Activated CD4-positive, alpha-beta T cell treated with anti-CD3 and anti-CD28 coated beads for 36 hours (primary cell): ENCODE measurements around the gene CAPSL. TPM values are rescaled to one million over a fixed set of nuclear protein-coding genes. Genes with fewer than 3 reads are reported as not detected.
A peak's percentile ranks its signal among the peaks of the same experiment; 100 is the strongest.

ENCODE experiments used
- ATAC-seq: fragments of 200-7000 bp; cut with Tn5 transposase; one replicate; pipeline ENCODE4 v1.10.0; 2021; ENCODE audit warnings: mild to moderate bottlenecking, moderate library complexity
- CTCF ChIA-PET: fragments of 350-600 bp; sonication (Branson Sonifier 250); formaldehyde crosslinking; loops from one replicate; lab custom pipeline; 2021; ENCODE audit warnings: antibody characterized with exemption; lab: Charles Lee
- POLR2A ChIA-PET: fragments of 350-600 bp; sonication (Branson Sonifier 250); formaldehyde crosslinking; loops from one replicate; lab custom pipeline; 2021; ENCODE audit warnings: antibody characterized with exemption, inconsistent platforms; lab: Charles Lee
- DNase-seq: peaks from one replicate; pipeline ENCODE4 v3.0.0-alpha.2; 2020
- H3K27ac Mint-ChIP-seq: one replicate; pipeline ENCODE4 v1.8.0; 2021; ENCODE audit warnings: mixed read lengths
- H3K27me3 Mint-ChIP-seq: one replicate; pipeline ENCODE4 v1.8.0; 2021; ENCODE audit warnings: mixed read lengths
- H3K36me3 Mint-ChIP-seq: one replicate; pipeline ENCODE4 v1.8.0; 2021; ENCODE audit warnings: low read depth, mixed read lengths
- H3K4me1 Mint-ChIP-seq: one replicate; pipeline ENCODE4 v1.8.0; 2021; ENCODE audit warnings: mixed read lengths
- H3K4me3 Mint-ChIP-seq: one replicate; pipeline ENCODE4 v1.8.0; 2021; ENCODE audit warnings: mild to moderate bottlenecking, moderate library complexity, mixed read lengths
- H3K9me3 Mint-ChIP-seq: one replicate; pipeline ENCODE4 v1.8.0; 2021; ENCODE audit warnings: low read depth, mixed read lengths
- intact Hi-C, 2 experiments: fragments of 100-400 bp; cut with DNase I in 1 of 2; cut with micrococcal nuclease in 1 of 2; formaldehyde crosslinking; loops; one replicate each; pipeline versions ENCODE4 v1.14.2 to v1.15.1; 2022 to 2024; cut with DNase I, micrococcal nuclease
- total RNA-seq, 2 experiments: library from RNA; stranded (reverse); gene quantifications; one replicate each; pipeline ENCODE4 v1.2.3, GENCODE V29; 2021

The CAPSL gene
- total RNA-seq, 2 experiments from 2014 or later, result 1.0 to 1.7 TPM

DNA sequence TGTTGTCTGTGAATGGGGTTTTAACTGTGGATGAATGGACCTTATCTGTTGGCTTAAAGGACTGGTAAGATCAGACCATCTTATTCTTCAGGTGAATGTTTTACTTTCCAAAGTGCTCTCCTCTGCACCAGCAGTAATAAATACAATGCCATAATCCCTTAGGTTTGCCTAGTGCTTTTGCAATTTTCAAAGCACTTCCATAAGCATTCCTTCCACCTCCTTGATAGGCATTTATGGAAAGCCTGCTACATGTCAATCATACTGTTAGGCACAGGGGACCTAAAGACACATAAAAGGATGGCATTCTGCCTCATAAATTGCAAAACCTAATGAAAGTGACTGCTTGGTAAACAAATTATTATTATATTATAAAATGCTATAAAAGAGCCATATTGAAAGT lies 60.3 kb downstream of the CAPSL start:
- POLR2A ChIA-PET, result interaction anchor here (1.0 kb wide), 1 partner anchor 26 kb away, joined by 5 read pairs; no protein-coding TSS in a partner anchor
- H3K9me3 Mint-ChIP-seq, result peaks cover 4% of the 10 kb centered on the region
- no peak overlapping the region for H3K4me3 Mint-ChIP-seq

DNA sequence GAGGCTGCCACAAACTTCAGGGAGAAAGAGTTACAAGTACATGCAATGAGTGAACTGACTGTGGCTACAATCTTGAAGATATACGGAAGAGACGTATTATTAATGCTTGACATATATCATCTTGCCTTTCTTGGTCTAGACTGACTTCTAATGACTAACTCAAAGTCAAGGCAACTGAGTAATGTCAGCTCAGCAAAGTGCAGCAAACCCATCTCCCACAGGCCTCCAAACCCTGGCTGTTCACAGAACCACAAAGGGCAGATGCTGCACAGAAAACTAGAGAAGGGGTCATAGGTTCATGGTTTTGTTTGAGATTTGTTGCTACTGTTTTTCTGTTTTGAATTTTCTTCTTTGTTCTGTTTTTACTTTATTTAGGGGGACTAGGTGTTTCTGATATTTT lies 60.8 kb downstream of the CAPSL start:
- peaks cover 81% of the 10 kb centered on the region for H3K4me1 Mint-ChIP-seq
- H3K27me3 Mint-ChIP-seq, result no peaks in the 10 kb centered on the region
- H3K36me3 Mint-ChIP-seq, result peaks cover 80% of the 10 kb centered on the region
- H3K9me3 Mint-ChIP-seq, result peaks cover 3% of the 10 kb centered on the region
- intact Hi-C loops, result no loop called here
- ChIA-PET CTCF (interaction anchor here (0.8 kb wide), 1 partner anchor 98 kb away, joined by 3 read pairs; no protein-coding TSS in a partner anchor), POLR2A (interaction anchor here (1.0 kb wide), 1 partner anchor 25 kb away, joined by 5 read pairs; no protein-coding TSS in a partner anchor)
- no peak overlapping the region for H3K4me3 Mint-ChIP-seq
- DNase-seq (no peak), ATAC-seq (peak; percentile 11)
- H3K27ac Mint-ChIP-seq, result peak overlapping the region; percentile 88

More for the DNA sequence above, 60.3 kb downstream of the CAPSL start:
- no peaks in the 10 kb centered on the region for H3K27me3 Mint-ChIP-seq
- peaks cover 82% of the 10 kb centered on the region for H3K36me3 Mint-ChIP-seq
- no peak for DNase-seq
- no peak for ATAC-seq
- peak overlapping the region; percentile 88 for H3K27ac Mint-ChIP-seq
- CTCF ChIA-PET, result interaction anchor here (0.8 kb wide), 1 partner anchor 99 kb away, joined by 3 read pairs; no protein-coding TSS in a partner anchor
- intact Hi-C loops, result no loop called here
- peaks cover 83% of the 10 kb centered on the region for H3K4me1 Mint-ChIP-seq

- ATAC-seq (peak; percentile 46), DNase-seq (no peak)
- CTCF ChIA-PET, result interaction anchor here (0.6 kb wide), 2 partner anchors 17 to 18 kb away, joined by 3 read pairs; no protein-coding TSS in a partner anchor
- Mint-ChIP-seq H3K9me3 (peaks cover 3% of the 10 kb centered on the region), H3K27ac (peak overlapping the region; percentile 88), H3K27me3 (no peaks in the 10 kb centered on the region), H3K4me3 (no peak overlapping the region), H3K4me1 (peaks cover 77% of the 10 kb centered on the region), H3K36me3 (peaks cover 83% of the 10 kb centered on the region)
- POLR2A ChIA-PET, result no interaction called here
- intact Hi-C loops, result no loop called here
Measured at GRCh38 chr5:35876922-35877321, 61.5 kb downstream of the CAPSL start.

- ATAC-seq, result peak; percentile 31
- H3K9me3 Mint-ChIP-seq, result peaks cover 8% of the 10 kb centered on the region
- ChIA-PET POLR2A (no interaction called here), CTCF (interaction anchor here (0.6 kb wide), 2 partner anchors 17 kb away, joined by 3 read pairs; no protein-coding TSS in a partner anchor)
- H3K4me3 Mint-ChIP-seq, result peak overlapping the region; percentile 5
- DNase-seq, result no peak
- intact Hi-C loops, result no loop called here
- H3K36me3 Mint-ChIP-seq, result peaks cover 86% of the 10 kb centered on the region
- H3K27me3 Mint-ChIP-seq, result no peaks in the 10 kb centered on the region
- H3K27ac Mint-ChIP-seq, result peak overlapping the region; percentile 88
- peaks cover 79% of the 10 kb centered on the region for H3K4me1 Mint-ChIP-seq
Measured at GRCh38 chr5:35876454-35876853, 62.0 kb downstream of the CAPSL start.

- ChIA-PET POLR2A (no interaction called here), CTCF (interaction anchor here (0.8 to 1.2 kb wide), 6 partner anchors 10 to 56 kb away, joined by 3 to 6 read pairs (median 3); no protein-coding TSS in a partner anchor)
- DNase-seq (no peak), ATAC-seq (no peak)
- peaks cover 83% of the 10 kb centered on the region for H3K4me1 Mint-ChIP-seq
- H3K36me3 Mint-ChIP-seq, result peaks cover 92% of the 10 kb centered on the region
- no peaks in the 10 kb centered on the region for H3K27me3 Mint-ChIP-seq
- H3K4me3 Mint-ChIP-seq, result peak overlapping the region; percentile 23
- intact Hi-C loops, result no loop called here
- H3K27ac Mint-ChIP-seq, result peak overlapping the region; percentile 83
- peaks cover 10% of the 10 kb centered on the region for H3K9me3 Mint-ChIP-seq
Measured at GRCh38 chr5:35870605-35871004, 67.8 kb downstream of the CAPSL start.

GRCh38 chr5:35869685-35870277 lies 68.6 kb downstream of the CAPSL start:
- Mint-ChIP-seq H3K4me1 (peaks cover 83% of the 10 kb centered on the region), H3K4me3 (no peak overlapping the region), H3K9me3 (peaks cover 12% of the 10 kb centered on the region), H3K27ac (peak overlapping the region; percentile 83), H3K36me3 (peaks cover 92% of the 10 kb centered on the region), H3K27me3 (no peaks in the 10 kb centered on the region)
- ATAC-seq (peak; percentile 59), DNase-seq (no peak)
- ChIA-PET CTCF (interaction anchor here (0.6 to 1.5 kb wide), 8 partner anchors 11 to 338 kb away, joined by 3 to 6 read pairs (median 3); no protein-coding TSS in a partner anchor), POLR2A (interaction anchor here (0.7 kb wide), 1 partner anchor 9 kb away, joined by 3 read pairs; no protein-coding TSS in a partner anchor)
- intact Hi-C loops, result no loop called here

DNA sequence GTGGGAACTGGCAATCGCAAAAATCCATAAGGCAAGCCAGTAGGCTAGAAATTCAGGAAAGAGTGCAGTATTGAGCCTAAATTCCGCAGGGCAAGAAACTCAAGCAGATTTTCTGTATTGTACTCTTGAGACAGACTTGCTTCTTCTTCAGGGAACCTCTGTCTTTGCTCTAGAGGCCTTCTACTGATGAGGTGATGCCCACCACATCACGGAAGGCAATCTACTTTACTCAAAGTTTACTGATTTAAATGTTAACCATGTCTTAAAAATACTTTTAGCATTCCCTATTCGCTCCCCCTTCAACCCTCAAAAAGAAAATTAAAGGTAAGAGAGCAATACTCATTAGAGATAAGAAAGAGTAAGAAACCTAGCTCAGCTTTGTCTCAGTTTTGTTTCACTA lies 70.4 kb downstream of the CAPSL start:
- Mint-ChIP-seq H3K4me3 (no peak overlapping the region), H3K27me3 (no peaks in the 10 kb centered on the region)
- POLR2A ChIA-PET, result no interaction called here

GRCh38 chr5:35863159-35863558 lies 75.3 kb downstream of the CAPSL start:
- ChIA-PET CTCF (interaction anchor here (0.6 to 8.6 kb wide), 14 partner anchors 10 to 246 kb away, joined by 3 to 58 read pairs (median 4); partner anchors contain the start of gene SPEF2), POLR2A (interaction anchor here (0.5 to 2.4 kb wide), 5 partner anchors 9 to 203 kb away, joined by 3 to 10 read pairs (median 4); no protein-coding TSS in a partner anchor)
- H3K27ac Mint-ChIP-seq, result peak overlapping the region; percentile 95
- intact Hi-C loops, result loop anchor here in 1 of 2 experiments (5.0 kb wide), 1 partner anchor 246 kb away; the partner anchor contains the start of gene SPEF2
- H3K9me3 Mint-ChIP-seq, result peaks cover 5% of the 10 kb centered on the region
- peaks cover 82% of the 10 kb centered on the region for H3K4me1 Mint-ChIP-seq
- DNase-seq, result peak; percentile 56
- H3K36me3 Mint-ChIP-seq, result peaks cover 92% of the 10 kb centered on the region
- H3K4me3 Mint-ChIP-seq, result peak overlapping the region; percentile 89
- ATAC-seq, result peak; percentile 71
- H3K27me3 Mint-ChIP-seq, result no peaks in the 10 kb centered on the region

More for the DNA sequence above, 70.4 kb downstream of the CAPSL start:
- peaks cover 80% of the 10 kb centered on the region for H3K4me1 Mint-ChIP-seq
- peaks cover 15% of the 10 kb centered on the region for H3K9me3 Mint-ChIP-seq
- intact Hi-C loops, result no loop called here
- CTCF ChIA-PET, result interaction anchor here (0.6 to 1.2 kb wide), 2 partner anchors 9 to 35 kb away, joined by 3 to 4 read pairs; no protein-coding TSS in a partner anchor
- no peak for DNase-seq
- H3K27ac Mint-ChIP-seq, result peak overlapping the region; percentile 83
- H3K36me3 Mint-ChIP-seq, result peaks cover 90% of the 10 kb centered on the region
- no peak for ATAC-seq

- CTCF ChIA-PET, result interaction anchor here (0.7 to 8.6 kb wide), 9 partner anchors 10 to 211 kb away, joined by 3 to 58 read pairs (median 11); no protein-coding TSS in a partner anchor
- DNase-seq, result no peak
- H3K36me3 Mint-ChIP-seq, result peaks cover 92% of the 10 kb centered on the region
- peak overlapping the region; percentile 89 for H3K4me3 Mint-ChIP-seq
- peaks cover 78% of the 10 kb centered on the region for H3K4me1 Mint-ChIP-seq
- H3K9me3 Mint-ChIP-seq, result peaks cover 5% of the 10 kb centered on the region
- intact Hi-C loops, result loop anchor here in 1 of 2 experiments (5.0 kb wide), 1 partner anchor 245 kb away; the partner anchor contains the start of gene SPEF2
- H3K27me3 Mint-ChIP-seq, result no peaks in the 10 kb centered on the region
- ATAC-seq, result no peak
- peak overlapping the region; percentile 95 for H3K27ac Mint-ChIP-seq
- POLR2A ChIA-PET, result interaction anchor here (2.4 kb wide), 1 partner anchor 8 kb away, joined by 10 read pairs; no protein-coding TSS in a partner anchor
Measured at GRCh38 chr5:35862126-35862525, 76.3 kb downstream of the CAPSL start.

GRCh38 chr5:35861718-35862117 lies 76.7 kb downstream of the CAPSL start:
- Mint-ChIP-seq H3K9me3 (peaks cover 5% of the 10 kb centered on the region), H3K4me1 (peaks cover 79% of the 10 kb centered on the region), H3K36me3 (peaks cover 93% of the 10 kb centered on the region), H3K27me3 (no peaks in the 10 kb centered on the region), H3K27ac (peak overlapping the region; percentile 95), H3K4me3 (peak overlapping the region; percentile 89)
- POLR2A ChIA-PET, result no interaction called here
- intact Hi-C loops, result loop anchor here in 1 of 2 experiments (5.0 kb wide), 1 partner anchor 244 kb away; the partner anchor contains the start of gene SPEF2
- CTCF ChIA-PET, result interaction anchor here (0.7 to 8.6 kb wide), 7 partner anchors 10 to 83 kb away, joined by 3 to 58 read pairs (median 13); no protein-coding TSS in a partner anchor
- ATAC-seq, result no peak
- DNase-seq, result no peak

DNA sequence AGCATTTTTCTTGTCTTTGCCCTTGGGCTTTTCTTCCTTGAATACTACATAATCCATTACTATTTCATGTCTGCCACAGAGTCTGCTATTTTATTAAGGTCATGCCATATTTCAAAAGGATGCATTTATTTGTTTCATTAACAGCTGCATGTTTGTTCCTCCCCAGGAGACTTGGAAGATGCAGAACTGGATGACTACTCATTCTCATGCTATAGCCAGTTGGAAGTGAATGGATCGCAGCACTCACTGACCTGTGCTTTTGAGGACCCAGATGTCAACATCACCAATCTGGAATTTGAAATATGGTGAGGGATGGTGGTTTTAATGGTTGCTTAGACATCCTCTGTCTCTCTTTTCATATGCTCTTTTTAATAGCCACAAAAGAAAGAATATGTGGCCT lies 77.7 kb downstream of the CAPSL start:
- ATAC-seq (no peak), DNase-seq (no peak)
- Mint-ChIP-seq H3K27ac (peak overlapping the region; percentile 95), H3K27me3 (no peaks in the 10 kb centered on the region), H3K4me3 (peak overlapping the region; percentile 89), H3K36me3 (peaks cover 94% of the 10 kb centered on the region), H3K9me3 (peaks cover 5% of the 10 kb centered on the region), H3K4me1 (peaks cover 80% of the 10 kb centered on the region)
- ChIA-PET CTCF (interaction anchor here (0.6 to 8.6 kb wide), 5 partner anchors 13 to 82 kb away, joined by 3 to 58 read pairs (median 13); no protein-coding TSS in a partner anchor), POLR2A (interaction anchor here (0.6 to 1.8 kb wide), 2 partner anchors 44 to 116 kb away, joined by 4 to 5 read pairs; no protein-coding TSS in a partner anchor)
- intact Hi-C loops, result loop anchor here in 1 of 2 experiments (5.0 kb wide), 1 partner anchor 243 kb away; the partner anchor contains the start of gene SPEF2
